GM18505 (cell line): ENCODE measurements around the gene PACRG.

Experiments used
- ATAC-seq: cut with Tn5 transposase; IDR thresholded peaks from one replicate; pipeline ENCODE4 v1.9.1; 2021; ENCODE audit not compliant: unreplicated experiment
- POLR2A ChIP-seq: IDR thresholded peaks from 4 replicates; pipeline ENCODE4 v1.6.1; 2011; ENCODE audit warnings: borderline replicate concordance; ENCODE audit not compliant: insufficient read depth, insufficient read length; ENCODE audit errors: extremely low read depth

The PACRG gene

DNA sequence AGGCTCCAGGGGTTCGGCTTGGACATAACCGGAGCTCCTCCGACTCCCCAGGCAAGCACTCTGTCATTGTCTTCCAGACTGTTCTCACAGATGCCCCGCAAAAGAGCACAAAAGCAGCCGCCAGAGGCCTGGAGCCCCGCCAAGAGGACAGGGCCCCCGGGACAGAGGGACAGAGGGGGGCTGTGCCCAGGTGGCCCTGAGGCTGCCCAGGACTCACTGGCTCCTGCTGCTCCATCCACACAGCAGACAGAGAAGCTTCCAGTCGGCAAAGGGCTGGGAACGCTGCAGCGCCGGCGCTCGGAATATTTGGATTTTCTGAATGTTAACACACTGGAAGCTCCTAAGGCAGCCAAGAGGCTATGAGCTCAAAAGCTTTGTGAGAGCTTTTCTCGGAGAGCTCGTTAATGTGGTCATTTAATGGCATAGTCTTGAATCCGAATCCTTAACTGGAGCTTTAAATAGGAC lies 618.8 kb downstream of the PACRG start:
- ATAC-seq = no peak
- TF ChIP-seq POLR2A = no peak

DNA sequence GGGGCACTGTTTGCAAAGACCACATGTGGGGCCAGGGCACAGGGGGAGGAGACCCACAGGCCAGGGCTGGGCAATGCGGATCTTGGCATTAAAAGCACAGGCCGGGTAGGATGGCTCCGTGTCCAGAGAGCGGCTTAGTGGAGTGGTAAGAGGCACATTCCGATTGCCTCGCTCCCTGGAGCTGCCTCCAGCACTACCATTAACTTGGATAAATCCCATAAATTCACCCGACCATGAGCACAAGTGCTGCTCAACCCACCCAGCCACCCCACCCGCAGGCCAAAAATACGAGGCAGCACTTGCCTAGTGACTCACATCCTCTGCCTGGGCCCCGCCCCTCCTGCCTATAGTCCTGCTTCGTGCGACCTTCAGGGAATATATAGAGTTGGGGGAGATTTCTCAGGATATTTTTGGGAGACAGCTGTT lies 619.3 kb downstream of the PACRG start:
- no peak for ATAC-seq
- TF ChIP-seq POLR2A = no peak

DNA sequence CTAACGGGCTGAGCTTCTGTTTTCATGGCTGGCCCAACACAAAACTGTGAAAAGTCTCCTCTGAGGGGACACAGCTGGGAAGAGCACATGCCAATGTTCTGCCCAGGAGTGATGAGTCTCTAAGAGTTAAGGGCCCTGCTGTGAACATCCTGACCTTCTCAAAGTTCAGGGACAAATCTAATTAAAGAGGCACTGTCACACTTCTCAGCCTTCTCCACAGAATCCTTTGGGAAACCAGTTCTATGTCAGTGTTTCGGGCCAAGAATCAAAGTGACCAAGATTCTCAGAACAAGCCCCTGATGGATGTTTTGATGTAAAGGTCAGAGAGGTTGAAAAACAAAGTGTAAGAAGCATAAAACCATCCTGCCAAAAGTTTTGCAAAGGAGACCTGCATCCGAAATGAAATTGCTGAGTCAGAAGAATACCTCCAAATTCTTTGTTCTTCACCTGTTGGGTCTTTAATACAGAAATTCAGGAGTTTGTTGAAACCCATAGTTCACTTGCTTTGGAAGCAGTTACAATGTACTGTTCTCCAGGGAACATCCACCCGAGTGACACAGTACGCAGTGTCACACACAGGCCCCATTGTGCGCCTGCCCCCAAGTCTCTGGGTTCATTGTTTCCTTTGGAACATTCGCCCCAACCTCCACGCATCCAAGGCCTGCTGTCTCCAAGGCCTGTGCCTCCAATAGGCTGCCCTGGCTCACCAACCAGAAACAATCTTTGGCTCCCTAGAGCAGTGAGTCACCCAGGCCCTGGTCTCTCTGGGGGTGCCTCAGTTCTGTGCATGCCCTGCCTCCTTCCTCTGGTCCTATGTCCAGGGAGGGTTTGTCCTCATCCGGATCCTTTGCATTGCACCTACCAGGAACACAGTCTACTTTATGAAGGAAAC lies 621.3 kb downstream of the PACRG start:
- TF ChIP-seq POLR2A = no peak

DNA sequence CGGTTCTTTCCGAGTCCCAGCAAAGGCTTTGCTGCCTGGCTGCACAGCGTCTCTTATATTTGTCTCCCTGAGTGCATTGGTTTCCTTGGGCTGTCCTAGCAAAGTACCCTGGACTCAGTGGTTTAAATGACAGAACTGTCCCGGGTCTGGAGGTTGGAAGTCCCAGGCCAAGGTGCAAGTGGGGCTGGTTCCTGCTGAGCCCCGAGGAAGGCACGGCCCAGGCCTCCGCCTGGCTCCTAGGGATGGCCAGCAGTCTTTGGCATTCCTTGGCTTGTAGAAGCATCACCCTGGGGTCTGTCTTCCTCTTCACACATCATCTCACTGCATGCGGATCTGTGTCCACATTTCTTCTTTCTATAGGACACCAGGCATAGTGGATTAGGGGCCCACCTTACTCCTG lies 621.9 kb downstream of the PACRG start:
- no peak for TF ChIP-seq POLR2A
- no peak for ATAC-seq

More for the DNA sequence above, 621.3 kb downstream of the PACRG start:
- no peak for ATAC-seq

DNA sequence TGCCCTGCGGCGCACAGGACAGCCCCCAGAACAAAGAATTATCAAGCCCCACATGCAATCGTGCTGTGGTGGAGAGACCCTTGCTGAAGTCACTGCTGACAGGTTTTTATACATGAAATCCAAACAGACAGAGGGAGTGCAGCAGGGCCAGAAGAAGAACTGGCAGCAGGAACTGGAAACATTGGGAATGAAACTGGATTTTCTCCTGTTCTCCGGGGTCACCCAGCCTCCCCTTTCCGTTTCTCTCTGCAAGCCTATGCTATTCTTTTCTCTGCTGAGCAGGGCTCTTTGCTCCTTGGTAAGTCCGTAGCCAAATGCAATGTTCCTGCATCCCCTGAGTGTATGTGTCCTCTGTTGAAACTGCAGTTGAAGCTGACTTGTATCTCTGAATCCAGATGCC lies 623.2 kb downstream of the PACRG start:
- TF ChIP-seq POLR2A = no peak
- no peak for ATAC-seq

DNA sequence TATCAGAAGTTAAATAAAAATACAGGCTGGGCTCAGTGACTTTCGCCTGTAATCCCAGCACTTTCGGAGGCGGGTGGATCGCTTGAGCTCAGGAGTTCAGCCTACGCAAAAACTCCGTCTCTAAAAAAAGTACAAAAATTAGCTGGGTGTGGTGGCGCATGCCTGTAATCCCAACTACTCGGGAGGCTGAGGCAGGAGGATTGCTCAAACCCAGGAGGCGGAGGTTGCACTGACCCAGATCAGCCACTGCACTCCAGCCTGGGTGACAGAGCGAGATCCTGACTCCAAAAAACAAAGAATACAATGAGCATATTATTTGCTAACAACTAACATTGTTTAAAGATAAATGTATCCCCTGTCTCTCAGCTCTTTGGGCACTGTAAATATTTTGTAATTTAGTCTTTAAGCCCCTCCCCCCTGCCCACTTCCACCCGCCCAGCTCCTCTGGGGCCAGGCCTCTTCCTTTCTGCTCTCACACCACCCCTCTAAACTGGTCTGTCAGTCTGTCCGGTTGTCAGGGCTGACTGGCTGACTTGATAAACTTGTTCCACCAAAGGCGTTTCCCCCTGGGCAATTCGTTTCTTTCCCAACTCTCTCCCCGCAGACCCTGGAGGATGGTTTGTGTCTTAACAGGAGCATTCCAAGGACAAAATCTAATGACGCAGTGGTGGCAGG lies 624.4 kb downstream of the PACRG start:
- TF ChIP-seq POLR2A = no peak
- ATAC-seq = no peak

DNA sequence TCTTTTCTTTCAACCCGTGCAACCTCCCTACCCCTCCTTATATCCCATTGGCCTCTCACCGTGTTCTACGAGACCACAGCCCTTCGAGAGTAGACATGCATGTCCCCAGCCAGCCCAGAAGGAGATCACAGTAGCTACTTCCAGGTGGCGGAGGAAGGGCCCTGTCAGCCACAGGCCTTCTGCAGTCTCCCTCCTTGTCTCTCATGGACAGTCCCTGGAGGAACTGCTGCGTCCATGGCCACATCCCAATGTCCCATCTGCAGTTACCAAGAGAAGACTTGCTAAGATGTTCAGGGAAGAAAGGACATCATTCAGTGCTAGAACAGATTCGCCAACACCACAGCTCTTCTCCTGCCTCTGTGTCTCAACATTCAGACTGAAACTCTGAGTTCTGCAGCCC lies 625.2 kb downstream of the PACRG start:
- no peak for ATAC-seq
- TF ChIP-seq POLR2A = no peak

DNA sequence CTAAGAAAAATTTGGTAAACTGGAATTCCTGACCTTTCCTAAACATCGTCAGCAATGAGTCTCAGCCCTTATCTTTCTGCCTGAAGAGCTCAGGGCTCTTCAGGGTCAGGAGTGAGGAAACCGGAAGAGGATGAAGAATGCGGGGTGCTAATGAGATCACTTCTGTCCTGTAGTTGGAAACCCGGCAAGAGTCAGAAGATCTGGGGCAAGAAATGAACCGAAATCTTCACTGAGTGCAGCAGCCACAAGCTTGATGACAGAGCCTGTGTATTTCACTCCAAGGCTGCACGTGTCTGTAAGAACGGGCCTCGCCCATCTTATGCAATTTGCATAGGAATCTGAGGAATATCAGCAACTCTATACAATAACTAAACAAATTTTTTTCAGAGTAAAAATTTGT lies 626.3 kb downstream of the PACRG start:
- no peak for ATAC-seq
- TF ChIP-seq POLR2A = no peak

DNA sequence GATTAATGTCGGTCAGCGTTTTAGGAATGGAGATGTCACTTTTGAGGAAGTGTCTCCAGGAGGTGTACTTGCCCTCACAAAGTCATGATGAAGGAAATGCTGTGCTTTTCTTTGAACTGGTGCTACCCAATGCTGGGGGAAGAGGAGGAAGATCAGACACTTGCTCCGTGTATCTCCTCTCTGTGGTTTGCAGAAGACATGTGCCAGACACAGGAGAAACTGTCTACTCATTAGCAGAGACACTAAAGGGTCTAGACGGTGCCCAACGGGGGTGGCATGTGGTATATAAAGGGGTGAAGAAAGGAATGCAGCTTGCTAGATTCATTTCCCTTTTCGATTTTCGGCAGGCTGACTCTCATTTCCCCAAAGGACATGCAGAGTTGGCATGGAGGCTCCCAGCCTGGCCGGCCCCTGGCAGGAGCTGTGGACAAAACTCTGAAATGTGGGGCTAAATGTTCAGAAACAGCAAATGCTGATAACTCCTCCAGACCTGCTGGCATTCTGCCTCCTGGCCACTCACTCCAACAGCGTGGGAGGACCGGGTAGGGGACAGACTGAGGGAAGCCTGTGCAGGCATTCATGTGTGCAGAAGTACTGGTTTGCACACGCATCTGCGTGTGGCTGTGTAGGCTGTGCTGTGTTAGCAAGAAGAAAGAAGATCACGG lies 627.1 kb downstream of the PACRG start:
- no peak for TF ChIP-seq POLR2A
- peak; percentile 82 for ATAC-seq

DNA sequence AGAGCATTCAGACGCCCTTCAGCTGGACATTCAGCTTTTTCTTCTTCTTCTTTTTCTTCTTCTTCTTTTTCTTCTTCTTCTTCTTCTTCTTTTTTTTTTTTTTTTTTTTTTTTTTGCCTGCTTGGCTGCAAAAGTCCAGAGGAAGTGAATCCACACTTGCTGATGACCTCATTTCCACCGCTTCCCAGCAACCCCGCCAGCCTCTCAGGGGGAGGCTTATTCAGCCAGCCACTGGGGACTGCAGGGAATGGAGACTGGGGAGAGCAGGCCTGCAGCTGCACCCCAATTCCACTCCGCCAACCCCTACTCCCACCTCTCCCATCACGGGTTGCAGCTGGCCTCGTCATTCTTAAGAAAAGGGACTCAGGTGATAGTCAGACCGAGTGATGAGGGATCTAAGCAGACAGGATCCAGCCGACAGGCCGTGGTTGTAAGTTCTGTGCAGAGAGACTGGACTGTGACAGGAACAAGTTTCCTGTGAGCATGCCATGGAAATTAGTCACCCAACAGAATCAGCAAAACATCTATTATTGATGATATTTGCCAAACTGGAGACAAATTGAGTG lies 627.7 kb downstream of the PACRG start:
- TF ChIP-seq POLR2A = no peak
- peak; percentile 33 for ATAC-seq

DNA sequence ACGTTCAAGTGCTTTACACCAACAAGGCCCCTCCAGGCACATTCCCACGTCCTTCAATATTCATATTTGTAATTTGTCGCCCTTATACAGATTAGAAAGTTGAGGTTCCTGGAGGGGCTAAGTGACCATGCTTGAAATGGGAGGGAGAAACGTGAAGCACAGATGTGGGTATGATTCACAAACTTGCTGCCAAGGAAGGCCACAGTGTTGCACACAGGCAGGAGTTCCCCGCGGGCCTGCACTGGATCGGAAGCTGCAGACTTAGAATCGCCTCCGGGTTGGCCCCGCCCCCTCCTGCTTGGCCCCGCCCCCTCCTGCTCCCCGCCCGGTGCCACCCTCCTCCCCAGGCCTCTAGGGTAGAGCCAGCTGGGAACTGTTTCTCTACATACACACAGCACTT lies 628.5 kb downstream of the PACRG start:
- no peak for TF ChIP-seq POLR2A
- no peak for ATAC-seq

DNA sequence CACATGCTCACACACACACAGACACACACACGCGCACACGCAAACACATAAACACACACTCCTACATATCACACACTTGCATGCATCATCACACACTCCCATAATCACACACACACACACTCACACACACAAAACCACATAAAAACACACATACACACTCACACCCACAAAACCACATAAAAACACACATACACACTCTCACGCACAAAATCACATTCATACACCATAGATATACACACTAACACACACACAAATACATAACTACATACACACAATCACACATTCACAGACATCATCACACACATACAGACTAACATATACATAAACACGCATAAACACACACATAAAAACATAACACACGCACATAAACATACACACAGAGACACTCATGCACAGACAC lies 629.0 kb downstream of the PACRG start:
- no peak for TF ChIP-seq POLR2A
- ATAC-seq = no peak

DNA sequence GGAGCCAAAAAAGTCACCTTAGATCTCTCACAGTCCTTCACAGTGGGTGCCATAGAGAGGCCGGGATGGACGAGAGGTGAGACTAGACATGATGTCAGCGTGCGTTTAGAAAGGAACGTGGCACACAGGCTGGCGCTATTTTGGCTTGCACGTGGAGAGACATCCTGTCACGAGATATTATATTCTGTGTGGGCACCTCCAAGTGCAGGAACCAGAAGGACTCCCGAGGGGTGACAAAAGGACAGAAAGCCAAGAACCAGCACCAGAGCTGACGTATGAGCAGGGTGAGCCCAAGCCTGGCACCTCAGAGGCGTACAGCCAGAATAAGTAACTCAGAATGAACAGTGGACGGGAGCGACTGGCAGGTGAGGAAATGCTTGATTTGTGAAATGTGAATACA lies 636.9 kb downstream of the PACRG start:
- no peak for TF ChIP-seq POLR2A
- ATAC-seq = no peak
